GM18867 (cell line): ENCODE data around the gene MYO1B.

Source experiments
- ATAC-seq: cut with Tn5 transposase; IDR thresholded peaks from one replicate; pipeline ENCODE4 v1.9.1; 2021; ENCODE audit warnings: mild to moderate bottlenecking, moderate library complexity; ENCODE audit not compliant: unreplicated experiment

Gene MYO1B

GRCh38 chr2:191257934-191258333 lies 12.7 kb downstream of the MYO1B start:
- ATAC-seq = no peak

- no peak for ATAC-seq
These were observed 13.8 kb downstream of the MYO1B start for GRCh38 chr2:191258996-191259395.

DNA sequence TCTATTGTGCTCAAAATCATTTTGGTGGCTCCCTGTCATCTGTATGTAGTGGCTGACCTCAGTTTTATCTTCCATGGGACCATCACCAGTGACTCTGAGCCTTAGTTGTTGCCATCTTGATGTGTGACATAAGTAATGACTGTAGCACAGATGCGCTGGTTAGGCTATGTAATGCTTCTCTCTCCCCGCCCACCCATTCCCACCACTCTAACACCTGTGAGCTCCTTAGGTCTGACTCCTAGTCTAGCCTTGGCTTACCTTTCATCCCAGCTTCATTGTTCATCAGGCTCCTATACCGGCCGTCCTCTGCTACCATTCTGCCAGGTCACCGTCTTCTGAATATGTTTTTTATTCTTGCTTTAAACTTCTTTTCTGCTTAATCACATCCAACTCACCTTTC lies 17.2 kb downstream of the MYO1B start:
- no peak for ATAC-seq

DNA sequence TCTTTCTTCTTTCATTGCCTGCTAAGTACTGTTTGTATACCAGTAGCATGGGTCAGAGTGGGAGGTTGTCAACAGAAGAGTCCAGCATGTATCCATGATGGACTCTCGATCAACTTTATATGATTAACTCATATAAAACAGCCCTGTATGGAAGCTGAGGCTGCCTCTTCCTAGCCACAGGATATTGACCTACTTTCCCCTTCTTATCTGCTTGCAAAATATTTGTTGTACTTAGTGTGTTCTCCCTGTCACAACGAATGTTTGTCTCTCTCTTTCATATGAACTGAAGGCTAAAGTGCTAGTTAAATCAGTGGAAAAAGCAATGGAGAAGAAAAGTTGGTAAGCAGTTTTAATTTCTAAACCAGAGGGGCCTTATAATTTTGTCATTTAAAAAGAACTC lies 17.8 kb downstream of the MYO1B start:
- no peak for ATAC-seq

DNA sequence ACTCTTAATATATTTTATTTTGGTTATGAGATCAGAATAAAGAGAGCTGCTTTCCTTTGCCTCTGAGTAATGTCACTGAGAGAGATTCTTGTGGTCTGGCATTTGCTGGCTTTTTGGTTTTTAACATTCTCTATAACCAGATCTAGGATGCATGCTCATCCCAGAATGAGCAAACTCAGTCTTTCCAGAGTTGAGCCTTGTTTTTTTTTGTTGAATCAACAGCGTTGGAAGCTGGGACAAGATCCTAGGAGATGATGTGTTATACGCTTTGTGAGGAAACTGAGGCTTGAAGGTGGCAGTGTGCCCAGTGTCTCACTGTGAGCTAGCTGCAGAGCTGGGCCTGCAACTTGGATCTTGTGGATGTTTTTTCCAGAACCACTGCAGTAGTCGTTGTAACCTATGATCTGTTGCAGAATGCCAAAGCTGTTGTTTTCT lies 19.5 kb downstream of the MYO1B start:
- ATAC-seq = no peak

DNA sequence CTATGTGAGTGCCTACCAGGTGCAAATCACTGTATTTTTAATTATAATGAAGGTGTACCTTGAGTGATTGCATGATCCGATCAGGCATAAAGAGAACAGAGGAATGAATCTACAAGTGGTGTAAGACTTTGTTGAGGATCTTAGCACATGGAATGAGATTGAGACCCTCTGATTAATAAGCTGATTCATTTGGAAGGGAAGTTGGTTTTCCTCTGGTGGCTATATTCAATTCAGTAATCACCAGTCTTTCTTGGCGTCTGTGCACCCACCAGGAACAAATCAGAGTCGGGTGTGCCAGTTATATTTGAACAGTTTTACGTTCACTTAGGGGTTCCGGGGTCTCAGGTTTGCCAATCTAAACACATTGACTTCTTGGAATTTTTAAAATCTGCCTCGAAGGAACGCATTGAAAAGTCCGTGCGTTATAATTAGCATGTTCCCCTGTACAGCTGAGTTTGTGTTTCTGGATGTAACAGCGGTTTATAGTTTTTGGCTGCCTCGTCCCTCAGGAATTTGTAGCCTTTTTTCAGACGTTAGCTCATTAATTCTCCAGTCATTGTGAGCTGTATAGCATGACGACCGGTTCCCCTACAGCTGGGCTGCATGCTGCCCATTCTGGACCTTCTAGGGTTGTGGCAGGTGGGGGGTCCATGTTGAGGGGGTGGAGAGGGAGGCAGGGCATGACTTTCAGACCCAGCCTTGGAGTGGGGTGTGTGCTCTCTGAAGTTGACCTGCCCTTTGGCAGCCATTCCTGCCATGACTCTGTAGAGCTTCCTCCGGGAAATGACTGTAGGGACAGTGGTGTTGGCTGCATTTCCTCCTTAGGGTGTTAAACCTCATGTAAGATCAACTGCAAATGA lies 20.3 kb downstream of the MYO1B start:
- no peak for ATAC-seq

DNA sequence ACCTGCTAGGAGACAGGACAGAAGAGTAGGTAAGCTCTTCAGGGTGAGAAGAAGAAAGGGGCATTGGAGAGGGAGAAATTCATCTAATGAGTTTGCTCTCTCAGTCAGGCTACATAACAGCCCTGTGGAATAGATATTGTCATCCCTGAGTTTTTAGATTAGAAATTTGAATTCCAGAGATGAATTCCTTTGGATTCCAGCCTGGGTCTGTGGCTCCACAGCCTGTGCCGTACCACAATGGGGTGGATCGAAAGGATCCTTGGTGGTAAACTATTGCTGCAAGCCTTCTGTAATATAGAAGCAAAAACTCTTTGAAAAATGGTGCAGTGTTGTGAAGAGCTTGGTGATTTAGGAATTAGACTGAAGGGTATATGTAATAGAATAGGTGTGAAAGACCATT lies 21.0 kb downstream of the MYO1B start:
- no peak for ATAC-seq

DNA sequence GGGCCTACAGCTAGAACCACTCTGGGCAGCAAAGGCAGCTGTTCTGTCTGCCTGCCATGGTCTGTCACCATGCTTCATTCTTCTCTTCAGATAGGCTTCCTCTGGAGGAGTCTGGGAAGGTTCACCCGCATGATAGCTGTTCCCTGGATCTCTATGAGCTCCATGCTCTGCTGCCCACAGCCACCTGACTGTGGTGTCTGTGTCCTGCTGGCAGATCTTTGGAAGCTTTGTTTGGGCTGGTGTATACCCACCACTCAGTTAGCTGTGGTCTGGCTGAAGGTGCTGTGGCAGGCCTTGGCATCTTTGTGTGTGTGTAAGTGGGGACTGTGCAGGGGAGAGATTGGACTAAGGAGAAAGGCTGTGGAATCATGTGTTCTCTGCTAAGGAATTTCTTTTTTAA lies 23.4 kb downstream of the MYO1B start:
- no peak for ATAC-seq

DNA sequence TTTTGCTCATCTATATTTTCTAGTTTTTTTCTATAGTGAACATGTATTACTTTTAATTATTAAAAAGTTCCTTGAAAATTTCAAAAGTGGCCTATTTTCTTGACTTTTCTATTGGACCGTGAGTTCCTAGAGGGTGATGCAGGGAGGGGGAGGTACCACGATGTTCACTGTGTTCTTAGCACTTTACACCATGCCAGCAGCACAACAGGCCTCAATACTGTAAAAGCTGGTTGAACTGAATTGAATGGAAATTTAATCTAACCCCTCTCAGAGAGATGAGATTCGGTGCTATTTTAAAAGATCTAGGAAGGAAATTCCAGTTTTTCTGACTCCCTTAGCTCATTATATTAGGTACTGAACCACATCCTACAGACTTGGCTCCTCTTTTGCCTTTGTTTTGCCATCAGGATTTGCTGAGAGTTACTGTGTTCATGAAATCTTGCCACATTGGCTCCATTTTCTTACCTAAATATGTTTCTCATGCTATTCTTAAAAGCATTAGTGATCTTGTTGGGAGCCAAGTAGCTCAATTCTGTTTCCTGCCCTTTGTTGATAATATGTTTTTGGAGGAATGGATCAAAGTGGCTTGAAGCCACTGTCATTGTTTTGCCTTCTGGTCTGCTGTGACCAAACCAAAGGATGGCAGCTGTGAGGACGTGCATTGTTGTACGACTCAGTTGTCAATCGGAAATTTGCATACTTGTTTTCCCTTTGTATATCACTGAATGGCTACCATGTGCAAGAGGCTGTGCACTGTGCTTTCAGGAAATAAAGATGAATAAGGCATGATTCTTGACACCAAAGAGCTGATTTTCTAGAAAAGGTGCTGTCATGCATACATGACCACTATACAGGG lies 25.3 kb downstream of the MYO1B start:
- ATAC-seq = no peak

DNA sequence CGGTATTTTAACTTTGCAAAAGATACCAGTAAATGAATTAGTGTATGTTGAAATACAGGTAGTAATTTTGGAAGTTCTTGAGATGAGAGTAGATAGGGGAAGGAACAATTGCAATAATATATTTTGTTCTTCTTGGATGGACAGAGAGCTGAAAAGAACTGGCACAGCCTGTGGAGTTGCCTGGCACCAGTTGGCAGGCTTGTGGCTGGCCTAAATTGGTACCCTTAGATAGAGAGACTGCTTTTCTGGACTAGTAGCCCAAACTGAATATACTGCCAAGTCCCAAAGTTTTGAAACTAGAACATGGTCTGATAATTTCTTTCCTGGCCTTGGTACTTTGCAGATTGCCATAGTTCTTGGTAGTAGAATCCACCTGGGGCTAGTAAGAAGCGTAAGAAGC lies 26.9 kb downstream of the MYO1B start:
- no peak for ATAC-seq

GRCh38 chr2:191274413-191274815 lies 29.2 kb downstream of the MYO1B start:
- ATAC-seq = no peak

DNA sequence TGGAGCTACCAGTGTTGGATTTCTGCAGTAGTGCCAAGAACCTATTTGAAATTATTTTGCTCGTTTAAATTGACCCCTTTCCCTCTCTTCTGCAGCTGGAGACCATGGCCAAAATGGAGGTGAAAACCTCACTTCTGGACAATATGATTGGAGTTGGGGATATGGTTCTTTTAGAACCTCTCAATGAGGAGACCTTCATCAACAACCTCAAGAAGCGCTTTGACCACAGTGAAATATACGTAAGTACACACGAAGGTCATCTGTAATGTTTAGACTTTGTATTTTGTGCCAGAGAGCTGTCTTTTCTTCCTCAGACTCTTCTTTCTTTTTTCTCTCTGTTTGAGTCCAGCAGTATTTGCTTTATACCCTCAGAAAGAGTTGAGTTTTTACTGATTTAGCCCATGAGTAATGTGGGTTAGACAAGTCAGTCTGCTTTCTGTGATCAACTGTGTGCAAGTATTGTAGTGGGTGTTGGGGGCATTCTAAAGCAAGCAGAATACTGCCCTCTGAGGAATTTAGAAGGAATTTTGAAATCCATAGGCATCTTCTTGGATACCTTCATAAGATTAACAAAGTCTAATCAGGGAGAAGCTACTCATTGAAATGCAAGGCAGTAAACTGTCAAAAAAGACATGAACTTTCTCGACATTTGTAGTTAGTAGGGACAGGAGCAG lies 31.7 kb downstream of the MYO1B start:
- no peak for ATAC-seq

DNA sequence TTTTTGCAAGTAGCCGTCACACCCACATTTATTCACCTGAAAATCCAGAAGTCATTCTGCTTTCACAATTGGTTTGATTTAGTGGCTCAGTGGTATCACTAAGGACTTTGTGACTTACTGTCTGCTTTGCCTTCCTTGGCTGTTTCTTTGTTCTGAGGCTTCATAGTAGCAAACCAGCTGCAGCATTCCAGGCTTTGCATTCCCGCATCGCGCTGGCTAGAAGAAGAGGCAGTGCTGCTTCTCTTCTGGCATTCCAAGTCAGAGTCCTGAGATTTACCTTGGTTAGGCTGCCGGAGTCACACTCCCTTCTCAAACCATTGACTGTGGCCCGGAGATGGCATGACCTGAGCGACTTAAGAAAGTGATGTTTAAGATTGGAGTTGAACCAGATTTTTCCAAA lies 35.1 kb downstream of the MYO1B start:
- no peak for ATAC-seq

DNA sequence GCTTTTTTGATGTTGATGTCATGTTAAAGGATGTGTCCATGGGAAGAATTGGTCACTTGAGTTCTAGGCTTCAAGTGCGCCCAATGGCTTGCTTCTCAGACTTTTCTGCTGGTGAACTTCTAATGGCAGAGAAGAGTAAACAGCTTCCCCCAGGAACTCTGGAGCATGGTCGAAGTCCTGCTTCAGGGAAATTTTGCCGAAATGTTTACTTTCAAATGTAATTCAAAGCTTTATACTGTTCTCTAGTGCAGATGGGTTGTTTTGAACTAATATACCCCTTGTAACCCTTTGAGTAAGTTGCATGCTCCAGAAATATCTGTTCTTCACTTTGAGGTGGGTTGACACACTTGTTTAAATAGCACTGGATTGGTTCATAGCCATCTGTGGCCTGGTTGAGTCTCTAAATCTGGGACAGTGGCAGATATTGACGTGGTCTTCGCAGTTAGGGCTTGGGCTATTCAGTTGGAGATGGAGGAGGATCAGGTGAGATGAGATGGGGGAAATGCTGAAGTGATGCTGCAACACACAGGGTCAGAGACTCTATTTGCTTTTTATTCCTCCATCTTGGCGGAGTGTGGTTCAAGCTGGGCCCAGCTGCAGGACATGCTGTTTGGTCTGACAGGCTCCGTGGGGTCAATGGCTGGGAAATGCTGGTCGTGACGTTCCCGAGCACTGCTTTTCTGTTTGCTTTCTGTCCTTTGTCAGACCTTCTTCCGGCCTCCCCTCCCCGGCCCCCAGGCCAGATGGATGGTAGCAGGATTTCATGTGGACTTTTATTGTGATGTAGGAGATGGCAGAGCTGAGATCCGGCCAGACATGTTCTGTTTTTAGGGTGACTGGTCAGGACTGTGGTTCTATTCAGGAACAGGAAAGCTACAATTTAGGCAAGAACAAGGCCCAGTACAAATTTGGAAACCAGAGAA lies 35.9 kb downstream of the MYO1B start:
- ATAC-seq = no peak

DNA sequence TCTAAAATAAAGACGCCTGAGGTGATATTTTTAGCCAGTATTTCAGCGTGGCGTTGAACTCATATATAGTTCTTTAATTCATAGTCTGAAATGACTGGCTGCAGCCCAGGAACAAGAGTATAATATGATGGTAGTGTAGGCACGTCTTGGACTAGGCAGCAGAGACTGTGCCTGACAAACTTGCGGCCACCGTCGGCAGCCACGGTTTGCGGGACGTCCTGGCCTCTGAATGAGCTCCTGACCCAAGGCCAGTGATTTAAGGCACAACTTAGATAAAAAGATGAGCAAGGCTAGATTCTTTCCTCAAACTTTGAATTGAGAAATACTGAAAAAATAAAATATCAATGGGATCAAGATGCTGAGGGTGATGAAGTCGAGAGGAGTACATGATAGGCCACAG lies 40.0 kb downstream of the MYO1B start:
- ATAC-seq = no peak

GRCh38 chr2:191287820-191288219 lies 42.6 kb downstream of the MYO1B start:
- no peak for ATAC-seq

DNA sequence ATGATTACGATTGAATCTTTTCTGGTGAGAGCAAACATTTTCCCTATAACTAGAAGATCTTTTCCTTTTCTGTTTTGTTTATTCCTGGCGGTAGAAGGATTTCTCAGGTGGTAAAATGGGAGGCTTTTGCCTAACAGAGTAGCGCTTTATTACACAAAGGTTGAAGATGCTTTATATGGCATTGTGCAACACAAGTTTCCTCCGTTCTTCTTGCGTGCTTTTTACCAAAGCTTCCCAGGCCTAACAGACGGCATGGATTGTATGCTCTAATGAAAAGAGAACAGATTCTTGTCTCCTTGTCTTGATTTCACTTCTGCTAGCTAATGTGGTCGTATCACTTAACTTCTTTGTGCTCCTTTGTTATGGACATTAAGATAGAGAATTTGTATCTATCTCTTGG lies 43.8 kb downstream of the MYO1B start:
- no peak for ATAC-seq

DNA sequence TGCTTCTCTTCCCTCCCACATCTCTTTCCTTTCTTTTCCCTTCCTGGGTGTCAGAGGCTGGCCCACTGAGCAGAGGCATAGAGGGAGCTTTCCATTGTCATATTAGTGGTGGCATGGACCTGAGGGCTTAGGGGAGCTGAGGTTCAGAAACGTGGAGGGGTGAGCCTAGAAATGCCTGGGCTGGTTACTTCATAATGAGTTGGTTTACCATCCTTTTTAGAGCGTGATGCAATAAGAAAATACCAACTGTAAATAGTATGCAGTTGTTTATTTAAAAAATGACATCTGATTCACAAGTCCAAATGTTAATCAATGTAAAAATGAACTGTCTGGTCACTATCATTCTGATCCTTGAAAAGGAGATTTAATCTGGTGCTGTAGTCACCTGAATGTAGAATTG lies 46.3 kb downstream of the MYO1B start:
- ATAC-seq = no peak

DNA sequence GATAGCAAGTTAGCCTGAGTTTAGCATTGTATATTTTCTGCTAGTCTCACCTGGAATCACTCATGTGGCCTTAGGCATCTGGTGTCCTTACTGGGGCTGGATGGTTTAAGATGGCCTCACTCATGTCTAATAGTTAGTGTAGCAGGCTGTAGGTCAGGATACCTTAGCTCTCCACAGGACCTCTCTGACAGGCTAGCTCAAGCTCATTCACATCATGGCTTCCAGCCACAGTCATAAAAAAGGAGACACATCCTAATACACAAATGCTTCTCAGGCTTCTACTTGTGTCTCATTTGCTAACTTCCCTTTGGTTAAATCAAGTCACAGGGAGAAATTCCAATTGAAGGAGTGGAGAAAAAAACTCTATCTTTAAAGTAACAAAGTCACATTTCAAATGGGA lies 47.7 kb downstream of the MYO1B start:
- no peak for ATAC-seq

DNA sequence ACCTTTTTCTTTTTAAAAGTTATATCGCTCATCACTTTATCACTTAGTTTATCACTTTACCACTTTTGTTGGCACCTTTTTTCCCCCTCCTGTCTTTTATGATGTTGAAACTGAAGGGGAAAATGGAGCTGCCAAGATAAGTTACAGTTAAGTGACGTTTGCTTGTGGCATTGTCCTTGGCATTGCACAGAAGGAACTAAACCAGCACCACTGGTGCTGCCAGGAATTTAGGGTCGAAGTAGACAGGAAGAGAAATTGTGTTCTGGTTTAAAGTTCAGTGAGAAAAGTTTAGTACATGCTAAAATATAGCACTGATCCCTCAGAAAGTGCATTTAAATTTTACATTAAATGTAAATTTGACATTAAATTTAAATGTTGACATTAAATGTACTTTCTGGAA lies 49.9 kb downstream of the MYO1B start:
- no peak for ATAC-seq
